CD4-positive, alpha-beta T cell treated with Interleukin-6 at 100 ng/mL for 8 hours (primary cell): ENCODE data around the gene ALDH18A1.
"Not testable (repeated sequence)": the region's sequence is repeated elsewhere in the genome, so short reads cannot be mapped to it uniquely, and the experiment has no call there.

Experiments used
- DNase-seq: peaks from one replicate; pipeline ENCODE4 v3.0.0-alpha.2; 2020; ENCODE audit warnings: mixed read lengths, low spot score

ALDH18A1 gene

DNA sequence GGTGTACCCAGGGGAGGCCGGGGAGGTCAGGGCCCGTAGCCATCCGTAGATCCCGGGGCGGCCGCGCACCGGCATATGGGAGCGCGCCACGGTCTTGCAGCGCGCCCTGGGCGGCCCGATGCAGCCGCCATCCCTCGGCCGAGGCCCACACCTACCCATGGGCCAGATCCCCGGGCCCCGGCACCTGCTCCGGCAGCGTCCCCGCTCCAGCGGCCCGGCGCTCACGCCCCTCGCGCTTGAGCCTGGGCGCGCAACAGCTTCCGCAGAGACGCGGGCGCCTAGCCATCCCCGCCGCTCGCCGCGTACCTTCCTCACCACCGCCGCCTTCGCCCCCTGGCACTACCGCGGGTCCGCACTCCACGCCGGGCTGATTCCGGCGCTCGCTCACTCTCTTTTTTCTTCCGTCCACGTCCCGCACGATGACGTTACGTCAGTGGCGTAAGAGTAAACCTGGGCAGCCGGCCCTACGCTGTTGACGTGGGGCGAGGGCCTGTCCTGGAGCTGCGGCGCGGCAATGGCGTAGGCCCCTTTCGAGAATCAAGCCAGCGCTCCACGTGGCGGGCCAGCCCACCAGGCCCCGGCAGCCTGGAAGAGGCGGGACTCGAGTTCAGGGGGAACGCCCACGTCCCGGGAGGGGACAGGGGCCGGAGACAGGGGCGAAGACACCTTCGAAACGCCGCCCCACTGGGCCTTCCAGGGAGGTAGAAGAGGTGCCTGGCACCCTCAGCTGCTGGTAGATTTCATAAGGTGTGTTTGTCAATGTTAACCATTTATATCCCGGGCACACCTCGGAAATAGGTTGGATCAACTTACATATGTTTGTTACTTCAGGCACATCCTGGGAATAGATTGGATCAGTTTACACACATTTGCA is at the start of gene ALDH18A1:
ALDH18A1 (minus strand) TSS at position 421 of the 874 bp plus-strand sequence. CDS start 3,334 bp downstream, outside the sequence.
- DNase-seq: peak; percentile 89

DNA sequence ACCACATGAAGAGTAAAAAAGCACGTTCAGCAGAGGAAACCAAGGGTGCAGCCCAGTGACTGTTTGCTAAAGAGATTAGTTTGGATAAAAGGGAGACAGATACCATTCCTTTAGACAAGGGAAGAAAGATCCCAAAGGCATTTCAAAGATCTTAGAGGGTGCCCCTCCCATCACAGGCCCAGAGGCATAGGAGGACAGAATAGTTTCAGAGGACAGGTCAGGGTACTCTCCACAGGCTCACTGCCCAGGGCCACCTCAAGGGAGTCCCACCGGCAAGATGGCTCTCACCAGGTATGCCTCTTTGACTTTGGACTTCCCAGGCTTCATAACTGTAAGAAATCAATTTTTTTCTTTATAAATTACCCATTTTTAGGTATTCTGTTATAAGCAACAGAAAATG is 41.9 kb upstream of the ALDH18A1 start:
- no peak for DNase-seq

GRCh38 chr10:95697429-95697828 is 40.9 kb upstream of the ALDH18A1 start:
- no peak for DNase-seq

GRCh38 chr10:95694665-95695064 is 38.2 kb upstream of the ALDH18A1 start:
- no peak for DNase-seq

DNA sequence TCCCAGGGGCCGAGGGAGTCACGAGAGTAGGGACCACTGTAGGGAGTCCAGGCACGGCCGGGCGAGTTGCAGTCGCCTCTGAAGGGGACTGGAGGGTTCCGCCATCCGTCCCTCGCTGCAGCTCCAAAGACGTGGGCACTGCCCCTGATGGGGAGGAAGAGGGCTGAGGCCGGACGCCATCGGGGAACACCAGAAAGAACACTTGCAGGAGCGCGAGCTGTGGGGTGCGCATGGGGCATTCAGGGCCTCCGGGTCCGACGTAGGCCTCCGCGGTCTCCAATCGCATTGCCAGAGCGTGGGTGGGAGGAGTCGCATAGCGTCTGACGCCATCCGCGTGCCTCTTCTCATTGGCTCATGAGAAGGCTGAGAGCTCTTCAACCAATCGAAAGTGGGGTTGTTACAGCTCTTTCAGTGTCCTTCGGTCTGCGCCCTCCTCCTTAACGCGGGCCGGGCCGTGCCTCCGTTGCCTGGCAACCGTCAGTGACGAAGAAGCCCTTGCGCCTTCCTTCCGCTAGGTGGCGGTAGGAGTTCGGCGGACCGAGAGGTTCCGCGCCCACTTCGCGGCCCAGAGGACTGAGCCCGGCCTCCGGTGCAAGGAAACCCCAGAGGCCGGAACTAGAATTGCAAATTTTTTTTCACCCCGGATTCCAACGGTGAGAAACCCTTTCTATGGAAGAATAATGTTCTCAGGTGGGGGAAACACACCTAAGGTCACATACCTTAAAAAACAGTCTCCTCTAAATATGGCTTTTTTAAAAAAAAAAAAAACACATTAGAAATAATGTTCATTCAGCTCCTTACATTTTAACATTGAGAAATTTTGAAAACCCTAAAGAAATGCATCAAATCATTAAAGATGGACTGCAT is 37.4 kb upstream of the ALDH18A1 start, which contains the start of gene TCTN3:
TCTN3 (minus strand) TSS at position 260 of the 867 bp plus-strand sequence; CDS start at position 232, 28 bp downstream.
- peak; percentile 98 for DNase-seq

DNA sequence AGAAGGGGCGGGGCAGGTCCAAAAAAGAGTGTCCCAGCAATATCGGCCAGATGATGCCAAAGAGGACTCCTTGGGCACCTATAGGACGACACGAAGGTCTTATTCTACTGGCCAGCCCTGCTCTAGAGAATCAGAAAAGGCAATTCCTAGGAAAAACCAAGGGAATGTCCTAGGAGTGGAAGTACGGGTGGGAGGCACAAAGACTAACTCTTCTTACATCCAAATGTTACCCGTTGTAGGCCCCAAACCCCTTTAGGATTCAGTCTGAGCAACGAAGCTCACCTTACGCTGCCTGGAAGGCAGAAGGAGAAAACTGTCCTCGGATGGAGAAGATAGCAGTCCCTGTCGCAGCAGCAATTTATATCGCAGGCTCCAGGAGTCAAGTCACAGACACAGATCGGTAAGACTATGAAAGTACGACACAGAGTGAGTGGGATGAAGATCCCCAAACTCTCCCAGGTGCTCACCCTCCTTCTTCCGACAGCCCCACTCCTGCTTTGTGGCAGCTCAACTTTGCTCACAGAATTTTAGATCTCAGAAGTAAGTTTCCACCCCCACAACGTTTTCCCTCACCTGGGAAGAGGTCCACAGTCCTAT is 36.7 kb upstream of the ALDH18A1 start:
- no peak for DNase-seq

GRCh38 chr10:95691281-95691680 is 34.8 kb upstream of the ALDH18A1 start:
- no peak for DNase-seq

DNA sequence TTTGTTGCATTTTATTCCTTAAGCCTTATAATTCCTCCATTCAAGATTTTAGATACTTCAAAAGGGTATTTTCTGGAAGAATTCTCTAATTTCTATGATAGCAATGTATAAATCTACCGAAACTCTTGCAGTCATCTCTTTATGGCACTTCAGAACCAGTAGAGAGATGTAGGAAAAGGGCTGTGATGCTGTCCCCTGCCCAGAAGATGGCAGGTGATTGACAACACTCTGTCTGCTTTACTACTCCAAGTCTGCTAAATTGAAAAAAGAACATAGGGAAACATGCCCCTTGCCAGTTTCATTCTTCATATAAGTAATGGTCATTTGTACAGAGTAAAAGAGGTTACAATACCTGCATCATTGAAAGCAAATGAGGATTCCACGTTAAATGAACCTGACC is 32.1 kb upstream of the ALDH18A1 start:
- DNase-seq: no peak

- no peak for DNase-seq
Observed at GRCh38 chr10:95683966-95684365, 27.5 kb upstream of the ALDH18A1 start.

- DNase-seq: no peak
Observed at GRCh38 chr10:95675403-95676116, 19.0 kb upstream of the ALDH18A1 start.

DNA sequence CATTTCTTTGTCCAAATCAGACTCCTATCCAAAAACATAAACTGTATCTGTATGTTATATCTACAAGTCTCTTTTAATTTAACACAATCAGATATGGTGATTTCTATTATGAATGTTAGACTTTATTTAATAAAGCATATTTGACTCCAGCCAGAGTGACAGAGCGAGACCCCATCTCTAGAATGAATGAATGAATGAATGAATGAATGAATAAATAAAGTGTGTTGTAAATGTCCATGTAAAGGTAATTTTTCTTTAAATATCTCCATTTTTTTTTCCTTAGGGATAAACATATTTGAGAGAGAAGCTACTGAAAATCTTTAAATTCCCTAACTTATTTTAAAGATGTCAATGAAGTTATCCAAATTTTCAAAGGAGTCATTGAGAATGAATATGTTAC is 18.1 kb upstream of the ALDH18A1 start:
- DNase-seq: no peak

DNA sequence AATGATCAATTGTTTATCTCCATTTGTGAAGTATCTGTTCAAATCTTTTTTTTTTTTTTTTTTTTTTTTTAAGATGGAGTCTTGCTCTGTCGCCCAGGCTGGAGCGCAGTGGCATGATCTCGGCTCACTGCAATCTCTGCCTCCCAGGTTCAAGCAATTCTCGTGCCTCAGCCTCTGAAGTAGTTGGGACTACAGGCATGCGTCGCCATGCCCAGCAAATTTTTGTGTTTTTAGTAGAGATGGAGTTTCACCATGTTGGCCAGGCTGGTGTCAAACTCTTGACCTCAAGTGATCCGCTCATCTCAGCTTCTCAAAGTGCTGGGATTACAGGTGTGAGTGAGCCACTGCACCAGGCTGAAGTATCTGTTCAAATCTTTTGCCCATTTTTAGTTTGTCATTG is 16.1 kb upstream of the ALDH18A1 start:
- not testable (repeated sequence) for DNase-seq

DNA sequence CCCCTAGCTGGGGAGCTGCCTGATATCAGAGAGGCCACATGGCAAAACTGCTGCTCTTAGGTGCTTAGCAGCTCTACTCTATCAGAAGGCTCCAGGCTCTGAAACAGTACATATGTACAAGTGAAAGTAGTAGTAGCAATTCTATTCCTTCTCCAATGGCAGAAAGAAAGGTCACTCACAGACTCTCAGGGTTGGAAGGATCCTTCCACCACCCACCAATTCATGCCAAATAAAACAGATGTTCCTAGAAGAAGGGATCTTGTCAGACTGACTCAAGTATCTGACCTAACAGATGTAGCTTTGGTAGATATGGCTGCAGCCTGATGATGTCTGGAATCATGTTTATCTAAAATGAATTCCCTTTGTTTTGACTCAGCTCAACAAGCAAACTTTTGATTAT is 8.0 kb upstream of the ALDH18A1 start:
- no peak for DNase-seq

DNA sequence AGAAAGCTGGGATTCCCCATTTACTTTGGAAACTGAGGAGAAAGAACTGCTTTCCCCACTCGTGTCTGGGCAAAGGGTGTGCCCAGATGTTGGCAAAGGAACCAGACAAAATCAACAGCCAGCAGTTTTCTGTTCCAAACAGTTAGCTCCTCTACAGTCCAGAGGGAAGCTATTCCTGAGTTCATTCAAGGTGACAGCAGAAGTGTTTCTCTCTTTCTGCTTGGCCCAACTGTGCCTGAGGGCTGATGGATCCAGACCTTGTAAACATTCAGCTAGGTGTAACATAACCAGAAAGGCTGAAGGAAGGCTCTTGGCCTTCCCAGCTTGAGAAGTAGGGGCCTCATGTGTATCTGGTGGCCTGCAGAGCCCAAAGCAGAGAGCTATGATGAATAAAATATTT is 7.0 kb upstream of the ALDH18A1 start:
- no peak for DNase-seq

- no peak for DNase-seq
Observed at GRCh38 chr10:95661818-95662217, 5.3 kb upstream of the ALDH18A1 start.

DNA sequence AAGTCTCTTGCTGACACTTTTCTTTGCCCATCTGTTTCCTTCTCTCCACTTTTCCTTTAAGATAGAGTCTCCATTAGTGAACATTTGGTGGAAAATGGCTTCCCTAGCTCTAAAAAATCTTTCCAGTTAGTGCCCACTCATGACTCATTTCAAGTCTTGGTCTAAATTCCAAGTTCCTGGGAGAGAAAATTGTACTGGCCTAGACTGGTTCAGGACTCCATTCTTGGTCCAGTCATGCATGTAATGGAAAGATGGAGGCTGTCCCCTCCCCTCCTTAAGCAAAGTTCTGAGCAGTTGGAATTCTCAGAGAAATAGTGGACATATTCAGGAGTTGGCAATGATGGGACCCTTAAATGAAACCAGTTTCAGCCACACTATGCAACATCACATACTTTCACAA is 3.8 kb upstream of the ALDH18A1 start:
- no peak for DNase-seq

GRCh38 chr10:95657250-95657649 is 739 bp upstream of the ALDH18A1 start:
- DNase-seq: no peak

- DNase-seq: no peak
Observed at GRCh38 chr10:95655571-95656290, 780 bp downstream of the ALDH18A1 start.

DNA sequence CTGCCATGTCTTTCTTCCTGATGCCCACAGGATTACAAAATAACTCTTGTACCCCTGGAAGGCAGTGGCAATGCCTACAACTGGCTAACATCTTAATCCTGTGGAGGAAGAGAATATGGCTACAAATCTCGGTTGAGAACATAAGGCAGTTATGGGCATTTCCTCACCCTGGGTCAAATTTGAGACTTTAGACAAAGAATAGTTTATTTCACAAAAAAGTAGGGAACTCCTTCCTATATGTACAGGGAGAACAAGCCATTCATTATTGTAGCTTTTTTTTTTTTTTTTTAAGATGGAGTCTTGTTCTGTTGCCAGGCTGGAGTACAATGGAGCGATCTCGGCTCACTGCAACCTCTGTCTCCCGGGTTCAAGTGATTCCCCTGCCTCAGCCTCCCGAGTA is 2.6 kb downstream of the ALDH18A1 start:
- DNase-seq: no peak

GRCh38 chr10:95651346-95652060 is 5.0 kb downstream of the ALDH18A1 start:
- no peak for DNase-seq
